GM19395 (cell line): ENCODE measurements around the gene DACT2.

Experiments used
- ATAC-seq: cut with Tn5 transposase; IDR thresholded peaks from one replicate; pipeline ENCODE4 v1.9.1; 2021; ENCODE audit warnings: mild to moderate bottlenecking, moderate library complexity; ENCODE audit not compliant: unreplicated experiment

DACT2 gene

GRCh38 chr6:168349718-168350210 is 30.2 kb upstream of the DACT2 start:
- ATAC-seq, result no peak

- no peak for ATAC-seq
Observed at GRCh38 chr6:168348186-168348585, 28.6 kb upstream of the DACT2 start.

- ATAC-seq, result no peak
Observed at GRCh38 chr6:168347615-168348014, 28.0 kb upstream of the DACT2 start.

- no peak for ATAC-seq
Observed at GRCh38 chr6:168347053-168347452, 27.5 kb upstream of the DACT2 start.

GRCh38 chr6:168345896-168346754 is 26.5 kb upstream of the DACT2 start:
- ATAC-seq, result no peak

- ATAC-seq, result no peak
Observed at GRCh38 chr6:168345266-168345665, 25.7 kb upstream of the DACT2 start.

DNA sequence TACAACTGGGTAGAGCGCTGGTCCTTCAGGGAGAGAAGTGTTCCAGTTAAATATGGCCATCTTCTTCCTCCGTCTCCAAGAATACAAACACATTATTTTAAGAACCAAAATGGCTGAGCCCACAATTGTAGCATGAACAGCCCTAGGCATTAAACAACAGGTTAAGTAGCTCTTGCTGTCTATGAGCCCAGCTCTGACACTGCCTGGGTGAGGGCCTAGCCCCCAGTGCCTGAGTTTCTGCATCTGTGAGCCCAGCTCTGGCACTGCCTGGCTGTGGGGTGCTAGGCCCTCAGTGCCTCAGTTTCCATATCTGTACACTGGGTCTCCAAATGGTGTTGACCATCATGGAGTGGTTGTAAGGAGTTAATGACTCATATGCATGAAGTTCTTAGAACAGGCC is 24.8 kb upstream of the DACT2 start:
- ATAC-seq, result no peak

GRCh38 chr6:168343239-168344150 is 23.9 kb upstream of the DACT2 start:
- no peak for ATAC-seq

- ATAC-seq, result no peak
Observed at GRCh38 chr6:168342636-168343035, 23.1 kb upstream of the DACT2 start.

DNA sequence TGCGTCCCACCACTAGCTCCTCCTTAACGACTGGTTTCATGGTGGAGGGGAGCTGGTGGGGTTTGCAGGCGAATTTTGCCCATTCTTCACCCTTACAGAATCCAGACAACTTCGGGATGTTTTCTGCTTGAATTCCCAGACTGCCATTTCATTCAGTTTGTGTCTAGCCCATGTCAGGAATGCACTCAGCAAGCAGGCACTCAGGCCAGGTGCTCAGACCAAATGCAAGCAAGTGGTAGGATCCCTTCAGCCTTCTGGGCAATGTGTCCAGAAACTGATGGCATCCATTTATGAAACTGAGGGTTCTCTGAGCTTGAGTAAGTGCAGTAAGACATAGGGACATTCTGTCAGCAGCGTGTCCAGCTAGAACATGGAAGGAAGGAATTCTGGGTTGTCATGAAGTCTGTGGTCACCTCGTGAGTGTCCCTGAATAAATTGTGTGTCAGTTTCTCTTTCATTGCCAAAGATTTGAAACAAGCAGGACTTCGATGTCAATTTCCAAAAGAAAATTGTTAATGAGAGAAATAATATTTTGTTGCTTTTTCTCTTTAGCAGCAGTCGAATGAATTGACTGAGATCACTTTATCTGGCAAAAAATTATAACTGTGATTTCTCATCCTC is 21.8 kb upstream of the DACT2 start:
- no peak for ATAC-seq

DNA sequence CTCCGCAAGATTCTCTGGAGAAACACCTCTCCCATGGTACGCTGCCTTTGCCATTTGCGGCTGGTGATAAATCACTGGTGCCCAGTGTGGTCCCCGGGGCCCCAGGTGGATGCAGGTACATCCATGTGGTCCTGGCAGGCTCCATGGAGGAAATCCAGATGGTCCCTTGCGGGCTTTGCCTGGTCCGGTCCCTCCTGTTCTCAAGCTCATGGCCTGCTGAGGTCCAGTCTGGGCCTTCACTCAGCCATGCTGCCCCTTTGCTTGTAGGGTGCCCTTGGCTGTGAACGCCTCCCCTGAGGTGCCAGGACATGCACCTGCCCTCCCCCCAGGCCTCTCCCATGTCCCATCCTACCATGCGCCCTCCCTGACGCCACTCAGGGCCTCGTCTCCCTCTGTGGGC is 21.2 kb upstream of the DACT2 start:
- no peak for ATAC-seq

DNA sequence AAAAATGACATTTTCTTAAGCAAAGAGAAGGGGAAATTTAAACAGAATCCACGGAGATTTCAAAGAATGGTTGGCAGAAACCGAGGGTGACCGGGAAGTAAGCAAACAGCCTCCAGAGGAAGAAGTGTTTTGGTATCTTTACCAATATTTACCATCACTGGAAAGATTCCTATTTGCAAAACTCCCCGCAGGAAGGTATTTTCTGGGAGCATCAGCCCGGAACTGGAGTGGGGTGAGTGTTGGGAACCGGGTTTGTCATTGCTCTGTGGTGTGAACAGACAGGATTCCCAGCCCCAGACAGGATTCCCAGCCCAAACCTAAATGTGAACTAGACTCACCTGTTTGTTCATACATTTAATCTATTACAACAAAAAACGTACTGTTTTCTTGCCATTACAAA is 19.2 kb upstream of the DACT2 start:
- ATAC-seq, result no peak

DNA sequence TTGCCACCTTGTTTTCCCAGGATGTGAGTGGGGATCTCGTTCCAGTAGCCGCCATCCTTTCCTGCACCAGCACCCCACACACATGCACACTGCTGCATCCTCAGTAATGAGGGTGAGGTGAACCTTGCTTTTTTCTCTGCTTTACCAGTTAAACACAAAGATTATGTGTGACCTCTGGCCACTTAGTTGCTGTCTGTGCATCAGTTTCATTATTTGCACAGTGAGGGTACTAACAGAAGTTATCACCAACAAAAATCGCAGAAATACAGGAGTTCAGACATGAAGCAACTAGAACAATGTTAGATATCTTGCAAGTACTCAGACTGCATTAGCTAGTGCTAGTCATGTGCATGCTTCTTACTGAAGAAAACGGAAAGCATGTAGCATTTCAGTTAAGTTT is 17.4 kb upstream of the DACT2 start:
- no peak for ATAC-seq

DNA sequence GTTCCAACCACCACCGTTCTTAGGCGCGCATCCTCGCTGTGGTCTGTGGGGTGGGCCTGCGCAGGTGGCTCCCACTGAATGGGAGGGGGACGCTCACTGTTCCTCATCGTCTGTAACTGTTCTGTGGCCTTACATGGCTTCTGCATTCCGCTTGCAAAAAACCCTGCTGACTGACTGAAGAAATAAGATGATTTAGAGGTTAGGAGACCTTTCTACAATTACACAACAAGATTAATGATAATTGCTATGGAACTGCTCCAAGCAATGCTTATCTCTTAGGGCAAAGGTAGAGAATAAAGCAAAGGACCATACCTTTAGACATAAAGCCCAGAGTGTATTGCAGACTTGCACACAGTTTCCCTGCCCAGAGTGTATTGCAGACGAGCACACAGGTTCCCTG is 14.4 kb upstream of the DACT2 start:
- ATAC-seq, result no peak

- ATAC-seq, result no peak
Observed at GRCh38 chr6:168333491-168333890, 13.9 kb upstream of the DACT2 start.

GRCh38 chr6:168333039-168333438 is 13.5 kb upstream of the DACT2 start:
- ATAC-seq, result no peak

GRCh38 chr6:168332020-168332419 is 12.4 kb upstream of the DACT2 start:
- ATAC-seq, result no peak

DNA sequence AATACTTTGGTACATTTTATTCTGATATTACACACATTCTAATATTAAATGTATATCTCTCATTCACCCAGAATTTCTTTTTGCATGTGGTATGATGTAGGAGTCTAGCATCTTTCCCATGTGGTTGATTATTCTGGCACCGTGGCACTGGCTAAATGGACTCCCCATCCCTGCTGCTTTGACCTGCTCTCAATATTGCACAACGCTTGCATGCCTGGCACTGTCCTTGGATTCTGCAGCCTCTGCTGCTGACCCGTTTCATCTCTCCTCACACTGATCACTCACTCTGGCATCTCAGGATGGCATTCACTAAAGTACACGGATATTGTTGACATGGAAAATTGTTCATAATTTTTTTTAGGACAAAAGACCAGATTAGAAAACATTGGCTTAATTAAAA is 11.5 kb upstream of the DACT2 start:
- ATAC-seq, result no peak

GRCh38 chr6:168330403-168330802 is 10.8 kb upstream of the DACT2 start:
- no peak for ATAC-seq

DNA sequence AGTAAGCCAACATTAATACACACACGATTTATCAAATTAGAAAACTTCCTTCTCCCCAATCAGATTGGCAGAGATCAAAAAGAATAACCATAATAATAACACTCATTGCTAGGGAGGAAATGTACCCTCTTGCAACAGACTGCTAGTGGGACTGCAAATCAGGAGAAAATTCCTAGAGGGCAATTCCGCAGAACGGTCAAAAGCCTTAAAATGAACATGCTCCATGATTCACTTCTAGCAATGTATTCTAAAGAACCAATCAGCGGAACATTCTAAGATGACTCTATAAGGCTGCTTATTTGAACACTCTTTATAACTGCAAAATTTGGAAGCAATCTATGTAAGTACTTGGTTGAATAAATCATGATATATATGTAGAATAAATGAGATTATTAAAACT is 8.5 kb upstream of the DACT2 start:
- no peak for ATAC-seq
